OCI-LY7 (cell line): ENCODE results near the gene C4orf50.

Experiments
- CTCF ChIP-seq: fragments of 200-600 bp; sonication (generic); conservative IDR thresholded peaks from 2 replicates; pipeline ENCODE4 v1.5.1; 2014; ENCODE audit warnings: mild to moderate bottlenecking, antibody characterized with exemption, low read length, moderate library complexity, mixed read lengths
- EZH2phosphoT487 ChIP-seq: fragments of 200-600 bp; sonication (generic); IDR thresholded peaks from 2 replicates; pipeline ENCODE4 v1.6.1; 2018; ENCODE audit warnings: low read depth, borderline replicate concordance, mild to moderate bottlenecking, mixed run types, antibody characterized with exemption, low read length, moderate library complexity, mixed read lengths

GRCh38 chr4:5928844-5929420 lies 89.3 kb downstream of the C4orf50 start:
- TF ChIP-seq CTCF (no peak), EZH2phosphoT487 (no peak)
